Activated CD8-positive, alpha-beta memory T cell treated with anti-CD3 and anti-CD28 coated beads, Interleukin-2, amount 10 ng/mL, durations not matched to agents 7 days and 5 days (primary cell): ENCODE measurements around the gene LANCL2. TPM values are rescaled to one million over a fixed set of nuclear protein-coding genes. Genes with fewer than 3 reads are reported as not detected.
"Not testable (repeated sequence)": the region's sequence is repeated elsewhere in the genome, so short reads cannot be mapped to it uniquely, and the experiment has no call there.

Source experiments
- ATAC-seq: fragments of 150-1000 bp; cut with Tn5 transposase; one replicate; pipeline ENCODE4 v1.10.0; 2021; ENCODE audit warnings: moderate library complexity
- CTCF ChIA-PET: fragments of 350-600 bp; sonication (Branson Sonifier 250); formaldehyde crosslinking; loops from one replicate; lab custom pipeline; 2021; ENCODE audit warnings: antibody characterized with exemption; lab: Charles Lee
- DNase-seq: peaks from one replicate; pipeline ENCODE4 v3.0.0-alpha.2; 2020
- H3K27ac Mint-ChIP-seq: one replicate; pipeline ENCODE4 v1.8.0; 2021; ENCODE audit warnings: mild to moderate bottlenecking, mixed read lengths
- H3K27me3 Mint-ChIP-seq: one replicate; pipeline ENCODE4 v1.8.0; 2021; ENCODE audit warnings: mixed read lengths
- H3K36me3 Mint-ChIP-seq: one replicate; pipeline ENCODE4 v1.8.0; 2021; ENCODE audit warnings: mild to moderate bottlenecking, mixed read lengths
- H3K4me1 Mint-ChIP-seq: one replicate; pipeline ENCODE4 v1.8.0; 2021; ENCODE audit warnings: mixed read lengths
- H3K4me3 Mint-ChIP-seq: one replicate; pipeline ENCODE4 v1.8.0; 2021; ENCODE audit warnings: mild to moderate bottlenecking, moderate library complexity, mixed read lengths
- H3K9me3 Mint-ChIP-seq: one replicate; pipeline ENCODE4 v1.8.0; 2022; ENCODE audit warnings: low read depth, mixed read lengths
- total RNA-seq, 2 experiments: library from RNA; stranded (reverse); gene quantifications; one replicate each; pipeline ENCODE4 v1.2.3, GENCODE V29; 2021

LANCL2 gene
- total RNA-seq, 2 experiments from 2014 or later = 5.3 to 7.1 TPM

GRCh38 chr7:55463686-55464262, 98.6 kb downstream of the LANCL2 start:
- no peak for ATAC-seq
- CTCF ChIA-PET = no interaction called here
- Mint-ChIP-seq H3K27me3 (no peaks in the 10 kb centered on the region), H3K27ac (no peak overlapping the region), H3K4me1 (peaks cover 16% of the 10 kb centered on the region), H3K36me3 (peaks cover 60% of the 10 kb centered on the region), H3K9me3 (peaks cover 12% of the 10 kb centered on the region), H3K4me3 (no peak overlapping the region)
- DNase-seq = no peak

DNA sequence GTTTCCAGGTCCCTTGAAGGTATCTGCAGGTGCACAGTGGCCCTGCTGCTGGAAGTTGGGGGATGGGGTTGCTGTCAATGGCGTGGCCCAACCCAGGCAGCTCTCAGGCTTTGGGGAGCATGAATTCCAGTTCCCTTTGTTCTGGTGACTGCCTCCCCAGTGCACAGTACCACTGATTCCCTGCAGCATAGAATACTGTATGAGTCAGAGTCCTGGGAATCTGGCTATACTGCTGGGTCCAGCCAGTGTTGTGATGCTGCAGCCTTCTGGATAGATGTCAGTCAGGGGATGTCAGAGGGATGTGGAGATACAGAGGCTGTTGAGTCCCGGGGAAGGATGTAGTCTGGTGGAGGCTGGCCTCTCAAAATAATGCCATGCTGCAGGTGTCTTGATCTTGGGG, 99.3 kb downstream of the LANCL2 start:
- Mint-ChIP-seq H3K27me3 (no peaks in the 10 kb centered on the region), H3K4me1 (peaks cover 21% of the 10 kb centered on the region), H3K4me3 (no peak overlapping the region), H3K9me3 (peaks cover 8% of the 10 kb centered on the region), H3K36me3 (peaks cover 55% of the 10 kb centered on the region), H3K27ac (no peak overlapping the region)
- ATAC-seq (no peak), DNase-seq (no peak)
- CTCF ChIA-PET = no interaction called here

DNA sequence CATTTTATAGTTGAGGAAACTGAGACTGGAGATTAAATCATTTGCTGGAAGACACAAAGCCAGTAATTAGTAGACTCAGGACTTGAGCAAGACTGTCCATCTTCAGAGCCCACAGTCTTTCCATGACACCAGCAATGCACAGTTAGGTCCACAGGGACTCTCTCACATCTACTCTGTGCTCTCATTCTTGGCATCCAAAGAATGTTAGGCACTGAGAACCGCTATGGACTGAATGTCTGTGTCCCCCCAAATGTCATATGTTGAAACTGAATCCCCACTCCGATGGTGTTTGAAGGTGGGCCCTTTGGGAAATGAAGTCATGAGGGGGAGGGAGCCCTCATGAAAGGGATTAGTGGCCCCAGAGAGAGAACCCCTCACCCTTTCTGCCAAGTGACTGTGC, 100.6 kb downstream of the LANCL2 start:
- Mint-ChIP-seq H3K9me3 (peaks cover 5% of the 10 kb centered on the region), H3K27ac (no peak overlapping the region), H3K36me3 (peaks cover 54% of the 10 kb centered on the region), H3K4me1 (peaks cover 33% of the 10 kb centered on the region), H3K27me3 (no peaks in the 10 kb centered on the region), H3K4me3 (no peak overlapping the region)
- ATAC-seq (no peak), DNase-seq (no peak)
- CTCF ChIA-PET = no interaction called here

GRCh38 chr7:55467047-55467593, 102.0 kb downstream of the LANCL2 start:
- Mint-ChIP-seq H3K27ac (no peak overlapping the region), H3K36me3 (peaks cover 53% of the 10 kb centered on the region), H3K4me3 (no peak overlapping the region), H3K27me3 (no peaks in the 10 kb centered on the region), H3K4me1 (peaks cover 29% of the 10 kb centered on the region), H3K9me3 (peaks cover 2% of the 10 kb centered on the region)
- no peak for DNase-seq
- CTCF ChIA-PET = interaction anchor here (1.0 kb wide), 1 partner anchor 14 kb away, joined by 3 read pairs; no protein-coding TSS in a partner anchor
- no peak for ATAC-seq

DNA sequence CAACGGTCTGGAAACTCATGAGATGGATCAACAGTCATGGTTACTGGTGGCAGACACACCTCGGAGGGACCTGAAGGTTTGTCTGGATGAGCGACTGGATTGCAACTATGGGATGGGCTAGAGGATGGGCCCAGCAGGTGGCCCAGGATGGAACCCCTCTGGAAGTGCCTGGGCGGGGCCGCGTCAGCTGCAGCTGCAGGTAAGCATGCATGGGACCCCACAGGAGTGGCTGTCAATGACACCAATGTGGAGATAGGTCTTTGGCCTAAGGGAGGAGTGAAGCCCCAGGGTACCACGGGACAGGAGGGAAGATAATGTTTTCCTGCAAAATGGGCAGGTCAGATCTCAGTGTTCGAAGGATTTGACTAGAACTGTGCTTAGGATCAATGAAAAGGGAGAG, 103.4 kb downstream of the LANCL2 start:
- no peaks in the 10 kb centered on the region for H3K27me3 Mint-ChIP-seq
- H3K27ac Mint-ChIP-seq = no peak overlapping the region
- ATAC-seq (no peak), DNase-seq (no peak)
- H3K36me3 Mint-ChIP-seq = peaks cover 46% of the 10 kb centered on the region
- peaks cover 23% of the 10 kb centered on the region for H3K4me1 Mint-ChIP-seq
- no peaks in the 10 kb centered on the region for H3K9me3 Mint-ChIP-seq
- no peak overlapping the region for H3K4me3 Mint-ChIP-seq
- CTCF ChIA-PET = interaction anchor here (0.8 to 1.7 kb wide), 3 partner anchors 19 to 90 kb away, joined by 3 to 7 read pairs (median 3); no protein-coding TSS in a partner anchor

DNA sequence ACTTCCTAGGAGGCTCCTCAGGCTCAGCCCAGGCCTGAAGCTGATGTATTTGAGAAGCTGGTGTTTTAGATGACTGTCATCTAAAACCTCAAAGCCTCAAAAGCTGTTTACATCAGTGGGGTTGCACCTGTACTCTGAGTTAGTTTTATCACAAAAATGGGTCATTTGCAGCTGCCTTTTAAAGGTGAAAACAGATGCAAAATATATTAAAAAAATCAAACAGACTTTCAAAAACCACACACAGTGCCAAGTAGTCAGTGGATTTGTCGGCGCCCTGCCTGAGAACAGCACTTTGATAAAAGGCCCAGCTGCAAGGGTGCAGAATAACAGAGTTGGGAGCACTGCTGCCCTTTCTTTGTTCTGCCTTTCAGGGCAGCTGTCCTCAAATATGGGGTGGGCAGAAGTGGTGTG, 104.1 kb downstream of the LANCL2 start:
- Mint-ChIP-seq H3K36me3 (peaks cover 38% of the 10 kb centered on the region), H3K4me3 (no peak overlapping the region), H3K27ac (peak overlapping the region; percentile 32), H3K4me1 (peaks cover 23% of the 10 kb centered on the region), H3K27me3 (no peaks in the 10 kb centered on the region), H3K9me3 (no peaks in the 10 kb centered on the region)
- CTCF ChIA-PET = interaction anchor here (1.3 to 1.7 kb wide), 2 partner anchors 65 to 90 kb away, joined by 3 to 7 read pairs; no protein-coding TSS in a partner anchor
- DNase-seq = no peak
- peak; percentile 68 for ATAC-seq

GRCh38 chr7:55469721-55470120, 104.6 kb downstream of the LANCL2 start:
- CTCF ChIA-PET = interaction anchor here (1.3 to 1.7 kb wide), 2 partner anchors 64 to 89 kb away, joined by 3 to 7 read pairs; no protein-coding TSS in a partner anchor
- H3K36me3 Mint-ChIP-seq = peaks cover 34% of the 10 kb centered on the region
- H3K4me1 Mint-ChIP-seq = peaks cover 26% of the 10 kb centered on the region
- peak overlapping the region; percentile 32 for H3K27ac Mint-ChIP-seq
- no peak overlapping the region for H3K4me3 Mint-ChIP-seq
- DNase-seq (no peak), ATAC-seq (no peak)
- no peaks in the 10 kb centered on the region for H3K9me3 Mint-ChIP-seq
- H3K27me3 Mint-ChIP-seq = no peaks in the 10 kb centered on the region

DNA sequence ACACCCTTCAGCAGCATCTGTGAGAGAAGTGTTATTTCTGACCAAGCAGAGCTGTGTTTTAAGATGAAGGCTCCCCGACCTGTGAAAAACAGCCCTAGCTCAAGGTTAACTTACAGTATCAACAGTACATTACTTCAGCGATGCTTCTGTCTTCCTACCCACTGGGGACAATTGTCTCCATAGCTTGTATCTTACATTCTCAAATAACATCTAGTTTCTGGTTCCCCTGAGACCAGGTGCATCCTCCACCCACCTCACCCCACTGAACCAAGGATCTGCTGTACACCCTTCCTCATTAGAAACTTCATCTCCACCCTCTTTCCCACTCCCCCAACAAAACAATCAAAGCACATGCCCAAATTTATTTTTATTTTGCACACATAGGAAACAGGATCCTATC, 105.1 kb downstream of the LANCL2 start:
- no peak overlapping the region for H3K4me3 Mint-ChIP-seq
- H3K27ac Mint-ChIP-seq = no peak overlapping the region
- H3K4me1 Mint-ChIP-seq = peaks cover 31% of the 10 kb centered on the region
- ATAC-seq (no peak), DNase-seq (no peak)
- H3K36me3 Mint-ChIP-seq = peaks cover 29% of the 10 kb centered on the region
- CTCF ChIA-PET = interaction anchor here (1.7 kb wide), 1 partner anchor 64 kb away, joined by 7 read pairs; no protein-coding TSS in a partner anchor
- no peaks in the 10 kb centered on the region for H3K9me3 Mint-ChIP-seq
- no peaks in the 10 kb centered on the region for H3K27me3 Mint-ChIP-seq

- H3K36me3 Mint-ChIP-seq = peaks cover 21% of the 10 kb centered on the region
- H3K4me3 Mint-ChIP-seq, H3K9me3 Mint-ChIP-seq, H3K27me3 Mint-ChIP-seq, CTCF ChIA-PET, H3K27ac Mint-ChIP-seq, ATAC-seq, DNase-seq: not testable (repeated sequence)
- H3K4me1 Mint-ChIP-seq = peaks cover 41% of the 10 kb centered on the region
Observed at GRCh38 chr7:55471594-55471993, 106.5 kb downstream of the LANCL2 start.

DNA sequence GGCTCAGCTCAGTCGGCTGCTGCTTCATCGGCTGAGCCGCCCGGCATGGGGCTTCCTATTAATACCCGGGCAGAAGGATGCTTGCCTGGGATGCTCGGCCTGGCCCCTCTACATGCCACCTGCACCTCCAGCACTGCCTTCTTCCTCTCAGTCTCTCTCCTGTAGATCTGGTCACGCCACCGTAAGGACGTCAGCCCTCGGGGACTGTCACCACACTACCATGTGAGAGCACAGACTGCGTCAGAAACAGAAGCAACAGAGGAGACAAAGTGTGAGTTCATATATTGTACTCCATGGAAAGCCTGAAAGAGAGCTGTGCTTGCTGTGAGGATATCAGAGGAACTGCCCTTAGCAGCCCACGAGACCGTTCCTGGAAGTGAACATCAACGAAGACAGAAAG, 107.3 kb downstream of the LANCL2 start:
- H3K27me3 Mint-ChIP-seq, ATAC-seq, H3K27ac Mint-ChIP-seq, DNase-seq, CTCF ChIA-PET, H3K9me3 Mint-ChIP-seq, H3K4me3 Mint-ChIP-seq: not testable (repeated sequence)
- H3K4me1 Mint-ChIP-seq = peaks cover 45% of the 10 kb centered on the region
- peaks cover 16% of the 10 kb centered on the region for H3K36me3 Mint-ChIP-seq

- Mint-ChIP-seq H3K4me3 (no peak overlapping the region), H3K4me1 (peaks cover 45% of the 10 kb centered on the region), H3K36me3 (peaks cover 14% of the 10 kb centered on the region), H3K9me3 (no peaks in the 10 kb centered on the region), H3K27ac (no peak overlapping the region), H3K27me3 (no peaks in the 10 kb centered on the region)
- DNase-seq = no peak
- CTCF ChIA-PET = interaction anchor here (0.8 kb wide), 1 partner anchor 20 kb away, joined by 3 read pairs; no protein-coding TSS in a partner anchor
- no peak for ATAC-seq
Observed at GRCh38 chr7:55472928-55473725, 108.0 kb downstream of the LANCL2 start.

DNA sequence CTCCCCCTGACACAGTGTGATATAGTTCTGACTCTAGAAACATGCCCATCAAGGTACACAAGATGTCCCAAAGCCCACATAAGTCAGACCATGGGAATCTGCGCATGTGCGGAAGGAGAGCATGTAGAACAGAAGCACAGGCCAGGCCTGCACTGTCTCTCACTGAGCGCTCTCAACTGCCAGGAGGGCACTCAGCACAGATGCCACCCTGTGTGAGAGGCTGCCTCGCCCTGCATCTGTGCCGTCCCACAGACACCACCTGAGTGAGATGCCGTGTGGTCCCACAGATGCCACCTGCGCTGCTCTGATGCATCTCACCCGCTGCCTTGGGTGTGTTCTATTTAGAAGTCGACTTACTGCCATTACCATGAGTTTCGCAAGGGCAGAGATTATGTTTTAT, 108.8 kb downstream of the LANCL2 start:
- Mint-ChIP-seq H3K9me3 (no peaks in the 10 kb centered on the region), H3K4me3 (no peak overlapping the region), H3K36me3 (peaks cover 9% of the 10 kb centered on the region), H3K27ac (no peak overlapping the region), H3K27me3 (no peaks in the 10 kb centered on the region), H3K4me1 (peaks cover 39% of the 10 kb centered on the region)
- CTCF ChIA-PET = interaction anchor here (0.8 kb wide), 1 partner anchor 21 kb away, joined by 3 read pairs; no protein-coding TSS in a partner anchor
- ATAC-seq = no peak
- DNase-seq = no peak
